Measurements from ENCODE around the gene CDK16.

CDK16 gene

DNA sequence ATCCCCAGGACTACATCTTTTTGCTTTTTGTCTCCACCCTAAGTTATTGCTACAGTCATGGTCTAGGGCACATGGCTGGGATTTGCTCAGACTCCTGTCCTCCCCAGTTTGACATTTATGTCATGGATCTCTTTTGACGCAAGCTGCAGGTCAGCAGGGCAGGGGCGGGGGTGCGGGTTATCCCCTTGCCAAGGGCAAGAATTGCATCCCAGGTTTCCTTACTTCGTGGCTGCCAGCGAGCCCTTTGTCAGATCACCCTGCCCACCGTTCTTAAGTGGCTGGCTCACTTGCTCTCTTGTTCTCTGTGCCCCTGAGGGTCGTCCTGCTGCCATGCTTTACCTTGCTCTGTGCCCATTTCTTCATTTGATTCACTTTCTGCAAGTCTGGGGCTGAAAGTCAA lies 45.9 kb upstream of the CDK16 start:
- H3K36me3 ChIP-seq (ENCODE audit: control insufficient read depth, insufficient read depth, low read length), result peaks cover 9% of the 10 kb centered on the region
- DNase-seq (ENCODE audit: extremely low read depth, insufficient read length), result no peak
- TF ChIP-seq, protein P1, sequence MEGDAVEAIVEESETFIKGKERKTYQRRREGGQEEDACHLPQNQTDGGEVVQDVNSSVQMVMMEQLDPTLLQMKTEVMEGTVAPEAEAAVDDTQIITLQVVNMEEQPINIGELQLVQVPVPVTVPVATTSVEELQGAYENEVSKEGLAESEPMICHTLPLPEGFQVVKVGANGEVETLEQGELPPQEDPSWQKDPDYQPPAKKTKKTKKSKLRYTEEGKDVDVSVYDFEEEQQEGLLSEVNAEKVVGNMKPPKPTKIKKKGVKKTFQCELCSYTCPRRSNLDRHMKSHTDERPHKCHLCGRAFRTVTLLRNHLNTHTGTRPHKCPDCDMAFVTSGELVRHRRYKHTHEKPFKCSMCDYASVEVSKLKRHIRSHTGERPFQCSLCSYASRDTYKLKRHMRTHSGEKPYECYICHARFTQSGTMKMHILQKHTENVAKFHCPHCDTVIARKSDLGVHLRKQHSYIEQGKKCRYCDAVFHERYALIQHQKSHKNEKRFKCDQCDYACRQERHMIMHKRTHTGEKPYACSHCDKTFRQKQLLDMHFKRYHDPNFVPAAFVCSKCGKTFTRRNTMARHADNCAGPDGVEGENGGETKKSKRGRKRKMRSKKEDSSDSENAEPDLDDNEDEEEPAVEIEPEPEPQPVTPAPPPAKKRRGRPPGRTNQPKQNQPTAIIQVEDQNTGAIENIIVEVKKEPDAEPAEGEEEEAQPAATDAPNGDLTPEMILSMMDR (IDR thresholded peaks at IDR 0.05; ENCODE audit: insufficient read depth, low read length, poor library complexity, severe bottlenecking), result no peak
- no peak overlapping the region for H3K4me3 ChIP-seq (replicated peaks; ENCODE audit: low read depth, low read length)
- H3K27me3 ChIP-seq (replicated peaks; ENCODE audit: control insufficient read depth, insufficient read depth, low read length), result no peaks in the 10 kb centered on the region

DNA sequence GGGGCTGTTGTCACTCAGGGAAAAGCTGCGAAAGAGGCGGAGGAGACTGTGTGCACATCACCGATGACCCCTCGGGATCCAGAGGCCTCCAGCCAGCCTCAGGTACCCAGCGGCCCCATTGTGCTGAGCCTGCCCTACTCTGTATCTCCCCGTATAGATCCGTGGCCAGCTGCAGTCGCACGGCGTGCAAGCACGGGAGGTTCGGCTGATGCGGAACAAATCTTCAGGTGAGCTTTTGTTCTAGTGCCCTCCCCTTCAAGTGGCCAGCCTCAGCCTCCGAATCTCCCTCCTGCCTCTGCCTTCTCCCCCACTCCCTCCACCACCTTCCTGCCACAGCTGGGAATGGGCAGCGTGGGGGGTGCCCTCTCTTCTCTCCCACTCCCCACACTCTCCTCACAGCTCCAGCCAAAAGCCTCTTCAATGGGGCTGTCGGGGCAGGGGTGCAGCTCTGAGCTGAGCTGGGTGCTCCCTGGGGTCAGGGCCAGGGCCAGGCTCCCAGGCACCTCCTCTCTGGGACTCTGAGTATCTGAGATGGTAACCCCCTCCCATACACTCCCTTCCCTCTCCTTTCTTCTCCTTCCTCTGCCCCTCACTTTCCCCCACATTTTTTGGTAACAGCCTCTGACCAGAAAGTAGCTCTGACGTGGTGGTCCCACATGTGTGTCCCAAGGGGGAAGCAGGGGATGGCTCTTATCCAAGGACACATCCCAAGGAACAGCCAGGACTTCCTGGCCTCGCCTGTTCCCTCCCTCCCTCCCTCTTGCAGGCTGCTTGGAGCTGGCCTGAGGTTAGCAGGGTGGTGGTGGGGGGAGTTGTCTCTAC lies 45.3 kb upstream of the CDK16 start:
- DNase-seq (ENCODE audit: extremely low read depth, insufficient read length), result no peak
- peaks cover 9% of the 10 kb centered on the region for H3K36me3 ChIP-seq (ENCODE audit: control insufficient read depth, insufficient read depth, low read length)
- H3K27me3 ChIP-seq (replicated peaks; ENCODE audit: control insufficient read depth, insufficient read depth, low read length), result no peaks in the 10 kb centered on the region
- TF ChIP-seq, protein P1 (IDR thresholded peaks at IDR 0.05; ENCODE audit: insufficient read depth, low read length, poor library complexity, severe bottlenecking), result no peak
- no peak overlapping the region for H3K4me3 ChIP-seq (replicated peaks; ENCODE audit: low read depth, low read length)

DNA sequence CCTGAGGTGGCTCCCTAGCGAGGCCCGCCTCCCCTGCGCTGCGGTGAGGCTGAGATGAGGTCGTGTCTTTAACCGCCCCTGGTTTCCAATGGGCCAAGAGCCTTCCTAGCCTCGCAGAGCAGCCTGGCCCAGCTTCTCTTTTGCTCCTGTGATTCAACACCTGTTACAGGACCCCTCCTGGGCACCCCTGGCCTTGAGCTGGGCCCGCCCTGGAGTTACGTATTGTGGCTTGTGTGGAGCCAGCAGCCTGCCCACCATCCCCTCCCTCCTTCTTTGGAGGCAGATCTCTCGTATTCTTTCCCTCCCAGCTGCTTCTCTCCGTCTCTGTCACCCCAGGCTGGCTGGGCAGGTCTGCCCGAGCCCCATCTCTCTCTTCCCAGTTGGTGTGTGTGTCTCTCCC lies 44.1 kb upstream of the CDK16 start:
- H3K36me3 ChIP-seq (ENCODE audit: control insufficient read depth, insufficient read depth, low read length), result peaks cover 9% of the 10 kb centered on the region
- no peaks in the 10 kb centered on the region for H3K27me3 ChIP-seq (replicated peaks; ENCODE audit: control insufficient read depth, insufficient read depth, low read length)
- H3K4me3 ChIP-seq (replicated peaks; ENCODE audit: low read depth, low read length), result no peak overlapping the region
- TF ChIP-seq, protein P1 (IDR thresholded peaks at IDR 0.05; ENCODE audit: insufficient read depth, low read length, poor library complexity, severe bottlenecking), result no peak
- no peak for DNase-seq (ENCODE audit: extremely low read depth, insufficient read length)

DNA sequence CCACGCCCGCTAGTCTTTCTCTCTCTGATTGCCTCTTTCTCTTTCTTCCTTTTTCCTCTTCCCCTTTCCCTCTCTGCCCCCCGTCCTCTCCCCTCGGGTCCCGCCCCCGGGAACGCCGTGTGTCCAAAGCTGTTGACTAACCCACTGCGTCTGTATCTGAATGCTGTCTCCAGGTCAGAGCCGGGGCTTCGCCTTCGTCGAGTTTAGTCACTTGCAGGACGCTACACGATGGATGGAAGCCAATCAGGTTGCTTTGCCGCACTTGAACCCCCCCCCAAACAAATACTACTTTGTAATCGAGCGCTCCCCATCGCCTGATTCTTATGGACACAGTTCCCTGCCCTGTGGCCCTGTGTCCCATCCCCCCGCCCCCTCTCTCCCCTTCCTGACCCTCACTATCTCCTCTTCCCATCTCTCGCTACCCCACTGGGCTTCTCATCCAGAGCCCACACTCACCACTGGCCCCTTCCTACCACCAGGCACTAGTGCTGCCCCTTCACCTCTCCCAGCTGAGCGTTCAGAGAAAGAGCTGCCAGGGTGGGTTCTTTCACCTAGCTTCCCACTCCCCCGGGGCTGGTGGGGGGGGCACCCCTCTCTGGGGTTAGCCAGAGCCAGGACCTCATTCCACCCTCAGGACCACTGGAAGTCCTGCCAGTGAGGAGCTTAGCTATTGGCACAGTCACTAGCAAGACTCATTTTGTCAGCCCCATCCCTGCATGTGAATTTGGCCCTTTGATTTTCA lies 43.5 kb upstream of the CDK16 start:
- Histone ChIP-seq H3K4me3 (replicated peaks; ENCODE audit: low read depth, low read length) (no peak overlapping the region), H3K27me3 (replicated peaks; ENCODE audit: control insufficient read depth, insufficient read depth, low read length) (no peaks in the 10 kb centered on the region), H3K36me3 (ENCODE audit: control insufficient read depth, insufficient read depth, low read length) (peaks cover 9% of the 10 kb centered on the region)
- DNase-seq (ENCODE audit: extremely low read depth, insufficient read length), result no peak
- TF ChIP-seq, protein P1 (IDR thresholded peaks at IDR 0.05; ENCODE audit: insufficient read depth, low read length, poor library complexity, severe bottlenecking), result no peak

DNA sequence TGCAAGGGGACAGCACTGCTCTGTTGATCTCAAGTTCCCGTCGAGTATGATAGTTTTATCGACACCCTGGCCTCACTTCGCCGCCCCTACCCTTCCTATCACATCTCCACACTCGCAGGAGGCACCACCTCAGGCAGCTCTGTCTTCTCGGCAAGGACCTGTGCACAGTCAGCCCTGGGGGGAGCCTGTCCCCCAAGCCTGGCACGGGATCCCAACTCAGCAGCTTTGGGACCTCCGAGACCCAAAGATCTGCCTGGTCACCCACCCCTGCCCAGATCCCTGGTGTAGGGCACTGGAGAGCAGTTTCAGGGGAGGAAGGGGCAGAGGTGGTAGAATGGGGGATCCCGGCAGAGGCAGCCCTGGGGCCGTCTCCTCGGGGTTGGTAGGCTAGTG lies 42.9 kb upstream of the CDK16 start:
- Histone ChIP-seq H3K27me3 (replicated peaks; ENCODE audit: control insufficient read depth, insufficient read depth, low read length) (no peaks in the 10 kb centered on the region; the same call in 1 of the 2 replicates), H3K4me3 (replicated peaks; ENCODE audit: low read depth, low read length) (no peak overlapping the region), H3K36me3 (ENCODE audit: control insufficient read depth, insufficient read depth, low read length) (peaks cover 10% of the 10 kb centered on the region)
- no peak for DNase-seq (ENCODE audit: extremely low read depth, insufficient read length)
- TF ChIP-seq, protein P1 (IDR thresholded peaks at IDR 0.05; ENCODE audit: insufficient read depth, low read length, poor library complexity, severe bottlenecking), result no peak

All from GM06990 (cell line).